Measurements from ENCODE around the gene TTC33.

The TTC33 gene

DNA sequence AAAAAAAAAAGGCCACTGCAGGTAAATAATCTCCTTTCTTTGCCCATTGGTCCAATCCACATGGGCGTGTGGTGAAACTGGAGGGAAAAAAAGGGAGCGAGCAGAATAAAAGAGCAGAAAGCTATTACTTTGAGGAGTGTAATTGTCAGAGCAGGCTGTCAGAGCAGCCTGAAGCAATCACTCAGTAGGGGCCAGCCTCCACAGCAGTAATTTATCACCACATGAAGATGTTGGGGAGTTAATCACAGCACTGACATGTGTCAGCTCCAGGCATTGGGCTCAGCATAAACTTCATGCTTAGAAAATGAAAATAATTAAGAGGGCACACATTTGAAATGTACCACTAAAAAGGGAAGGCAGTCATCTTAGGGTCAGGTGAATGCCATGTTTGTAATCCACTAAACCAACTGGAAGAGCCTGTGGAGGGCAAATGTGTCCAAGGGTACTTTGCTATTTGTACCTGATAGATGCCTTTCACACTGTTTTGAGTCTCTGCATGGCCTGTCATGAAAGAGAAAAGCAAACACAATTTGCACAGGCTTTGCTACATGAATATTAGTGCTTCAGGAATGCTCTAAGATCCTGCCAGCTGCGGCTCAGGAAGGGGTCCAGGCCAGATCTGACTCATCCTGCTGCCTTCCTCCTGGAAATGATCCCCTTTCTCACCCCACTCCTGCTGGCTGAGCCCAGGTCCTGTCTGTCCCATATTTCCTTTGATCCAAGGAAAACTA lies 79.0 kb downstream of the TTC33 start:
- H3K9me3 ChIP-seq (ENCODE audit: control insufficient read depth in 1 of 2, low read length in 2 of 2) = no peaks in the 10 kb centered on the region
- H3K4me1 ChIP-seq (ENCODE audit: control insufficient read depth in 1 of 2, insufficient read depth in 2 of 2, low read length in 2 of 2) = peaks cover 27 to 28% of the 10 kb centered on the region in 2 donors
- no peak overlapping the region for H3K27ac ChIP-seq (ENCODE audit: low read depth, low read length)
- H3K27me3 ChIP-seq (ENCODE audit: control insufficient read depth in 1 of 2, insufficient read depth in 2 of 2, low read length in 2 of 2) = no peaks in the 10 kb centered on the region
- H3K36me3 ChIP-seq (ENCODE audit: control insufficient read depth in 1 of 2, insufficient read depth in 2 of 2, low read length in 2 of 2) = peaks cover under 1 to 6% of the 10 kb centered on the region in 2 donors
- H3K4me3 ChIP-seq (ENCODE audit: low read depth in 1 of 2, low read length in 2 of 2) = peak overlapping the region; percentile 30 to 79
- H3K9ac ChIP-seq (ENCODE audit: low read depth in 1 of 2, low read length in 2 of 2) = peak overlapping the region; percentile 22 to 49

DNA sequence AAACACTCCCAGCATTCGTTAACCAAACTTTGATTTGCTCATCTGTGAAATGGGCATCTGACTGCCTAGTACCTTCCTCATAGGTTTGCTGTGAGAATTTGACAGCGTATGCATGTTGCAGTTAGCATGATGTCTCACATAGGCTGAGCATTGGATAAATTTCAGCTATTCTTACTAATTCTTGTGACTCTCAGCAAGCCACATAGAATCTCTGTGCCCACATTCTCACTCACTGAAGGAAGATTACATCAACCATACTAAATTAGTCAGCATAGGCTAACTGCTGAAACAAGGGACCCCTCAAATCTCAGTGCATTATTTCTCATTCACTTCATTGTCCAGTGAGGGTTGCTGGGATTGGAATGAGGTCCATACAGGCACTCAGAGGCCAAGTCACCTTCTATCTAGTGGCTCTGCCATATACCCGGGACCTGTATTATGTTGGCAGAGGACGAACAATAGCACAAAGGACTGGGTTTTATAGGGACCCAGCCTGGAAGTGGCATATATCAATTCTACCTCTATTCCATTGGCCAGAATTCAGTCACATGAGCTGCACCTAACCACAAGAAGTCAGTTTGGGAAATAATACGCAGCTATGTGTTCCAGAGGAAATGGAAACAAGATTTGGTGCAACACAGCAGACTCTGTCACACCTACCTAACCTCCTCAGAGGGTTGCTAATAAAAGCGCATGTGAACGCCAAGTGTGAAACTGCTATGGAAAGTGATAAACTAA lies 80.2 kb downstream of the TTC33 start:
- Histone ChIP-seq H3K9me3 (ENCODE audit: control insufficient read depth in 1 of 2, low read length in 2 of 2) (no peaks in the 10 kb centered on the region), H3K27me3 (ENCODE audit: control insufficient read depth in 1 of 2, insufficient read depth in 2 of 2, low read length in 2 of 2) (no peaks in the 10 kb centered on the region), H3K4me1 (ENCODE audit: control insufficient read depth in 1 of 2, insufficient read depth in 2 of 2, low read length in 2 of 2) (peaks cover 20 to 27% of the 10 kb centered on the region in 2 donors), H3K4me3 (ENCODE audit: low read depth in 1 of 2, low read length in 2 of 2) (no peak overlapping the region), H3K27ac (ENCODE audit: low read depth, low read length) (no peak overlapping the region), H3K9ac (ENCODE audit: low read depth in 1 of 2, low read length in 2 of 2) (no peak overlapping the region), H3K36me3 (ENCODE audit: control insufficient read depth in 1 of 2, insufficient read depth in 2 of 2, low read length in 2 of 2) (no peaks in the 10 kb centered on the region)

GRCh38 chr5:40674661-40675235 lies 81.0 kb downstream of the TTC33 start:
- Histone ChIP-seq H3K9ac (ENCODE audit: low read depth in 1 of 2, low read length in 2 of 2) (no peak overlapping the region), H3K27ac (ENCODE audit: low read depth, low read length) (no peak overlapping the region), H3K4me3 (ENCODE audit: low read depth in 1 of 2, low read length in 2 of 2) (no peak overlapping the region), H3K4me1 (ENCODE audit: control insufficient read depth in 1 of 2, insufficient read depth in 2 of 2, low read length in 2 of 2) (peaks cover 24 to 30% of the 10 kb centered on the region in 2 donors), H3K36me3 (ENCODE audit: control insufficient read depth in 1 of 2, insufficient read depth in 2 of 2, low read length in 2 of 2) (no peaks in the 10 kb centered on the region), H3K27me3 (ENCODE audit: control insufficient read depth in 1 of 2, insufficient read depth in 2 of 2, low read length in 2 of 2) (no peaks in the 10 kb centered on the region), H3K9me3 (ENCODE audit: control insufficient read depth in 1 of 2, low read length in 2 of 2) (no peaks in the 10 kb centered on the region)

DNA sequence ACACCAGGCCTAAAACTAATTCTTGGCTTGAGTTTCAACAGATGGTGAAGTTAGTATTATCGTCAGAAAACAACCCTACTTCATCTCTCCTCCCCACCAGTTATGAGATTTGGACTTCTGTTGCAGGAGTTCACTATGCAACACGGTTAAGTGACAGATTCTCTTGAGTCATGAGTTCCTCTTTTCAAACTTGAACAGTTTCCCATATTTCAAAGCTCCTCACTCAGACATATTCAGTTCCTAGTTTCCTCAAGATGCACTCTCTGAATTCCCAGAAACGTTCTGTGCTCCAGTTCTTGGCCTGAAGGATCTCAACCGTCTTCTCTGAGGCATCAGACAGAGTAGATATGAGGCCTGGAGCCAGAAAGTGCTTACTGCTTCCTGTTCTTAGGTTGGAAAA lies 83.3 kb downstream of the TTC33 start:
- Histone ChIP-seq H3K9me3 (ENCODE audit: control insufficient read depth in 1 of 2, low read length in 2 of 2) (no peaks in the 10 kb centered on the region), H3K36me3 (ENCODE audit: control insufficient read depth in 1 of 2, insufficient read depth in 2 of 2, low read length in 2 of 2) (no peaks in the 10 kb centered on the region), H3K4me1 (ENCODE audit: control insufficient read depth in 1 of 2, insufficient read depth in 2 of 2, low read length in 2 of 2) (peaks cover 29 to 43% of the 10 kb centered on the region in 2 donors), H3K27ac (ENCODE audit: low read depth, low read length) (no peak overlapping the region), H3K27me3 (ENCODE audit: control insufficient read depth in 1 of 2, insufficient read depth in 2 of 2, low read length in 2 of 2) (no peaks in the 10 kb centered on the region), H3K4me3 (ENCODE audit: low read depth in 1 of 2, low read length in 2 of 2) (no peak overlapping the region), H3K9ac (ENCODE audit: low read depth in 1 of 2, low read length in 2 of 2) (no peak overlapping the region)

DNA sequence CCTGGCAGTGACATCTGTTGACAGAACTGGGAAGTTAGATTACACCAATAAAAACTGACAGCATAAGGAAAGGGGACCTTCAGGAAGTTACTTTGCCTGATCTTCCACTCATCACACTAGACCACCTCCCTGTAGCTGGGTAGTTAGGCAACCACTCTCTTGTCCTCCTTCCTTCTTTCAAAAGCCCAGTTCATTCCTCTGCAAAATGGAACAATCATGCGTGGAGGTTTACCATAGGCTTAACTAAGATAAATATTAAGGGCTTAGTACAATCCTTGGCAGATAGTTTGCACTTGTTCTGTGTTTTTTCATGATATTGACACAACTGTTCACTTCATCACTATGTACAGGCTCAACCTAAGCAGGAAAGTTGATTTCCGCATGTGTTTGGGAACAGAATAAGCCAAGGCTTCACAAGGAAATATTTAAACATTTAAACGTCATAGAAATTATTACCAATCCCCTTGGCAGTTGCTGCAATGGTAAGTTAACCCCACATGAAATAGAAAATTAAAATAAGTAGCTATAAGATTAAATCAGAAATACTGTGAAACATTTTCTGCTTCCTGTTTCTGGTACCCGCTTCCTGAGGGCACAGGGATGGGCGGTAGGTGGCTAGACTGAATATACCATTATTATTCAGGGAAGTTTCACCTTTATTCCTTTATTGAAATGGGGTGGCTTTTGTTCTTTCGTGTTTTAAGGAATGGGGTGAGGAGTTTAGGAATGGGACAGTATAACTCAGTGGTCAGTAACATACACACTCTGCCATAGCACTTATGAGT lies 86.0 kb downstream of the TTC33 start:
- Histone ChIP-seq H3K36me3 (ENCODE audit: control insufficient read depth in 1 of 2, insufficient read depth in 2 of 2, low read length in 2 of 2) (no peaks in the 10 kb centered on the region), H3K9ac (ENCODE audit: low read depth in 1 of 2, low read length in 2 of 2) (no peak overlapping the region), H3K4me3 (ENCODE audit: low read depth in 1 of 2, low read length in 2 of 2) (no peak overlapping the region), H3K4me1 (ENCODE audit: control insufficient read depth in 1 of 2, insufficient read depth in 2 of 2, low read length in 2 of 2) (peaks cover 9 to 27% of the 10 kb centered on the region in 2 donors), H3K9me3 (ENCODE audit: control insufficient read depth in 1 of 2, low read length in 2 of 2) (no peaks in the 10 kb centered on the region), H3K27me3 (ENCODE audit: control insufficient read depth in 1 of 2, insufficient read depth in 2 of 2, low read length in 2 of 2) (no peaks in the 10 kb centered on the region), H3K27ac (ENCODE audit: low read depth, low read length) (no peak overlapping the region)

DNA sequence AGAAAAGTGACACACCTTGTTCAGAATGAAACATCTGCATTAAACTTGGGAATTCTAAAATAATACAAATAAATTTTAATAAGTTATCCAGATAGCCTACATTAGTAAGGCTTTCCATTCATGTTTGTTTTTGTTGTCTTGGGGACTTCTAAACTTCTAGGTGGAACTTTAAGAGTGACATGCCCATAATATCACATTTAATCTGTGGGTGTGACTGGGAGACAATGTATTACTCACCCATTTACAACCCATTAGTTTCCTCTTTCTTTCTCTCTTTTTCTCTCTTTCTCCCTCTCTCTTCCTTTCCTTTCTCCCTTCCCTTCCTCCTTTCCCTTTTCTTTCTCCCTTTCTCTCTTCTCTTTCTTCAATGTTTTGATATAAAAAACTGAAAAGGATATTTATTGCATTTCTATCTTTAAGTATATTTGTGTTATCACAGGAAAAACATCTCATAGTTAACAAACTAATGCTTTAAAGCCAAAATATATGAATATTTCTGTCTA lies 88.5 kb downstream of the TTC33 start:
- no peaks in the 10 kb centered on the region for H3K36me3 ChIP-seq (ENCODE audit: control insufficient read depth in 1 of 2, insufficient read depth in 2 of 2, low read length in 2 of 2)
- H3K9me3 ChIP-seq (ENCODE audit: control insufficient read depth in 1 of 2, low read length in 2 of 2) = no peaks in the 10 kb centered on the region
- no peak overlapping the region for H3K4me3 ChIP-seq (ENCODE audit: low read depth in 1 of 2, low read length in 2 of 2)
- H3K27ac ChIP-seq (ENCODE audit: low read depth, low read length) = no peak overlapping the region
- H3K4me1 ChIP-seq (ENCODE audit: control insufficient read depth in 1 of 2, insufficient read depth in 2 of 2, low read length in 2 of 2) = peaks cover 9 to 21% of the 10 kb centered on the region in 2 donors
- no peak overlapping the region for H3K9ac ChIP-seq (ENCODE audit: low read depth in 1 of 2, low read length in 2 of 2)
- H3K27me3 ChIP-seq (ENCODE audit: control insufficient read depth in 1 of 2, insufficient read depth in 2 of 2, low read length in 2 of 2) = no peaks in the 10 kb centered on the region

- Histone ChIP-seq H3K36me3 (ENCODE audit: control insufficient read depth in 1 of 2, insufficient read depth in 2 of 2, low read length in 2 of 2) (no peaks in the 10 kb centered on the region), H3K27ac (ENCODE audit: low read depth, low read length) (no peak overlapping the region), H3K27me3 (ENCODE audit: control insufficient read depth in 1 of 2, insufficient read depth in 2 of 2, low read length in 2 of 2) (no peaks in the 10 kb centered on the region), H3K9ac (ENCODE audit: low read depth in 1 of 2, low read length in 2 of 2) (no peak overlapping the region), H3K4me3 (ENCODE audit: low read depth in 1 of 2, low read length in 2 of 2) (no peak overlapping the region), H3K4me1 (ENCODE audit: control insufficient read depth in 1 of 2, insufficient read depth in 2 of 2, low read length in 2 of 2) (peaks cover 9 to 21% of the 10 kb centered on the region in 2 donors), H3K9me3 (ENCODE audit: control insufficient read depth in 1 of 2, low read length in 2 of 2) (no peaks in the 10 kb centered on the region)
Observed at GRCh38 chr5:40666657-40667056, 89.1 kb downstream of the TTC33 start.

- Histone ChIP-seq H3K9me3 (ENCODE audit: control insufficient read depth in 1 of 2, low read length in 2 of 2) (no peaks in the 10 kb centered on the region), H3K36me3 (ENCODE audit: control insufficient read depth in 1 of 2, insufficient read depth in 2 of 2, low read length in 2 of 2) (no peaks in the 10 kb centered on the region), H3K27ac (ENCODE audit: low read depth, low read length) (no peak overlapping the region), H3K4me3 (ENCODE audit: low read depth in 1 of 2, low read length in 2 of 2) (no peak overlapping the region), H3K9ac (ENCODE audit: low read depth in 1 of 2, low read length in 2 of 2) (no peak overlapping the region), H3K4me1 (ENCODE audit: control insufficient read depth in 1 of 2, insufficient read depth in 2 of 2, low read length in 2 of 2) (peaks cover 9 to 21% of the 10 kb centered on the region in 2 donors), H3K27me3 (ENCODE audit: control insufficient read depth in 1 of 2, insufficient read depth in 2 of 2, low read length in 2 of 2) (no peaks in the 10 kb centered on the region)
Observed at GRCh38 chr5:40665635-40666298, 90.0 kb downstream of the TTC33 start.

GRCh38 chr5:40660751-40661150 lies 95.0 kb downstream of the TTC33 start:
- H3K4me3 ChIP-seq (ENCODE audit: low read depth in 1 of 2, low read length in 2 of 2) = no peak overlapping the region

More at GRCh38 chr5:40660751-40661150, 95.0 kb downstream of the TTC33 start:
- Histone ChIP-seq H3K36me3 (ENCODE audit: control insufficient read depth in 1 of 2, insufficient read depth in 2 of 2, low read length in 2 of 2) (no peaks in the 10 kb centered on the region), H3K27ac (ENCODE audit: low read depth, low read length) (no peak overlapping the region), H3K27me3 (ENCODE audit: control insufficient read depth in 1 of 2, insufficient read depth in 2 of 2, low read length in 2 of 2) (no peaks in the 10 kb centered on the region), H3K9ac (ENCODE audit: low read depth in 1 of 2, low read length in 2 of 2) (no peak overlapping the region), H3K4me1 (ENCODE audit: control insufficient read depth in 1 of 2, insufficient read depth in 2 of 2, low read length in 2 of 2) (no peaks in the 10 kb centered on the region), H3K9me3 (ENCODE audit: control insufficient read depth in 1 of 2, low read length in 2 of 2) (no peaks in the 10 kb centered on the region)
